NCI-H2107 (cell line): ENCODE data around the gene GRIA3.
"Not testable (repeated sequence)": the region's sequence is repeated elsewhere in the genome, so short reads cannot be mapped to it uniquely, and the experiment has no call there.

Experiments
- DNase-seq: peaks from one replicate; lab custom pipeline; 2025; lab: John Stamatoyannopoulos, UW

The GRIA3 gene

GRCh38 chrX:123348468-123348867 lies 164.4 kb downstream of the GRIA3 start:
- no peak for DNase-seq

- DNase-seq: no peak
These were observed 166.1 kb downstream of the GRIA3 start for GRCh38 chrX:123350226-123350625.

- DNase-seq: no peak
These were observed 173.9 kb downstream of the GRIA3 start for GRCh38 chrX:123357941-123358340.

GRCh38 chrX:123358457-123358856 lies 174.4 kb downstream of the GRIA3 start:
- DNase-seq: no peak

- DNase-seq: no peak
These were observed 177.3 kb downstream of the GRIA3 start for GRCh38 chrX:123361371-123361770.

- DNase-seq: not testable (repeated sequence)
These were observed 202.1 kb downstream of the GRIA3 start for GRCh38 chrX:123386196-123386595.

- DNase-seq: no peak
These were observed 208.8 kb downstream of the GRIA3 start for GRCh38 chrX:123392921-123393320.

GRCh38 chrX:123399709-123400108 lies 215.6 kb downstream of the GRIA3 start:
- DNase-seq: no peak

GRCh38 chrX:123405231-123405630 lies 221.2 kb downstream of the GRIA3 start:
- DNase-seq: no peak

GRCh38 chrX:123408821-123409737 lies 225.0 kb downstream of the GRIA3 start:
- no peak for DNase-seq

- DNase-seq: no peak
These were observed 238.8 kb downstream of the GRIA3 start for GRCh38 chrX:123422875-123423274.

- DNase-seq: no peak
These were observed 240.5 kb downstream of the GRIA3 start for GRCh38 chrX:123424546-123424945.

GRCh38 chrX:123425471-123425870 lies 241.4 kb downstream of the GRIA3 start:
- DNase-seq: no peak

GRCh38 chrX:123425904-123426303 lies 241.8 kb downstream of the GRIA3 start:
- DNase-seq: no peak

GRCh38 chrX:123432361-123433150 lies 248.5 kb downstream of the GRIA3 start:
- no peak for DNase-seq

GRCh38 chrX:123436512-123437136 lies 252.5 kb downstream of the GRIA3 start:
- no peak for DNase-seq

GRCh38 chrX:123439926-123440325 lies 255.8 kb downstream of the GRIA3 start:
- not testable (repeated sequence) for DNase-seq

GRCh38 chrX:123442764-123443163 lies 258.7 kb downstream of the GRIA3 start:
- no peak for DNase-seq

GRCh38 chrX:123447506-123447905 lies 263.4 kb downstream of the GRIA3 start:
- no peak for DNase-seq

- no peak for DNase-seq
These were observed 265.3 kb downstream of the GRIA3 start for GRCh38 chrX:123449335-123449734.

- DNase-seq: no peak
These were observed 266.1 kb downstream of the GRIA3 start for GRCh38 chrX:123450222-123450621.

- DNase-seq: no peak
These were observed 270.8 kb downstream of the GRIA3 start for GRCh38 chrX:123454712-123455431.
